ENCODE data around the gene NDUFC2.

- TF ChIP-seq CTCF (IDR thresholded peaks at IDR 0.05) (no peak), POLR2AphosphoS5 (IDR thresholded peaks at IDR 0.05) (no peak)
Measured at GRCh38 chr11:78111298-78111697, 31.6 kb upstream of the NDUFC2 start.

All from stomach (tissue), 4 donors.